GM23248 (cell line): Measurements from ENCODE around the gene CCZ1.
"Not testable (repeated sequence)": the region's sequence is repeated elsewhere in the genome, so short reads cannot be mapped to it uniquely, and the experiment has no call there.

Source experiments
- EZH2 ChIP-seq: fragments of 200-600 bp; sonication (generic); IDR thresholded peaks from 2 replicates; pipeline ENCODE4 v1.6.1; 2018; ENCODE audit warnings: antibody characterized with exemption, mild to moderate bottlenecking; ENCODE audit not compliant: insufficient read depth, poor library complexity, severe bottlenecking
- EZH2phosphoT487 ChIP-seq: fragments of 200-600 bp; sonication (generic); IDR thresholded peaks from 2 replicates; pipeline ENCODE4 v1.6.1; 2018; ENCODE audit warnings: antibody characterized with exemption, moderate library complexity, mild to moderate bottlenecking, low read depth; ENCODE audit not compliant: insufficient read depth

DNA sequence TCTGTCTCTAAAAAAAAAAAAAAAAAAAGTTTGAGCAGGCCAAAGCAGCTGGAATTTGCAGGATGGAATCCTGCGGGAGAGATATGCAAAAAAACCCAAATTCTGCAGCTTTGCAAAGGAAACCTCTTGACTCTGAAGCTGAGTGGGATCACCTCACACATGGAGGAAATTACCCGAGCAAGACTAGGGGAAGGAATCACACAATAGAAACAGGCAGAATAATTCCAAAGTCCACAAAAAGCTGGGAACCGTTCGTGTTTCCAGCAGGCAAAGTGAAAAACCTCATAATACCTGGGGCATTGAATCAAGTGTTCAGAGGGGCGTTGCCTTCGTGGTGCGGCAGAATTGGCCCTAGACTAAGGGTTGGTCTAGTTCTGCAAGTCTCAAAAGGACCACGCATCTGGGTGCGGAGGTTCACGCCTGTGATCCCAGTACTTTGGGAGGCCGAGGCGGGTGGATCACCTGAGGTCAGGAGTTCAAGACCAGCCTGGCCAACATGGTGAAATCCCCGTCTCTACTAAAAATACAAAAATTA is 41.4 kb upstream of the CCZ1 start:
- not testable (repeated sequence) for TF ChIP-seq EZH2, EZH2phosphoT487
